KOPT-K1 (cell line): ENCODE measurements around the gene CCNQ.

Experiments
- H3K27ac ChIP-seq: fragments of 200-600 bp; sonication (generic); 2 replicates; pipeline ENCODE4 v1.5.1; 2016; ENCODE audit warnings: antibody characterized with exemption, mild to moderate bottlenecking, low read depth, low read length; ENCODE audit not compliant: poor library complexity, severe bottlenecking
- H3K36me3 ChIP-seq: fragments of 200-600 bp; sonication (generic); 2 replicates; pipeline ENCODE4 v1.5.1; 2017; ENCODE audit warnings: antibody characterized with exemption, mild to moderate bottlenecking, low read length, moderate library complexity; ENCODE audit not compliant: insufficient read depth
- H3K9me3 ChIP-seq: fragments of 200-600 bp; sonication (generic); 2 replicates; pipeline ENCODE4 v1.5.1; 2017; ENCODE audit warnings: antibody characterized with exemption, low read length, mild to moderate bottlenecking; ENCODE audit not compliant: insufficient read depth, poor library complexity, severe bottlenecking

Gene CCNQ

GRCh38 chrX:153599192-153600031, 473 bp upstream of the CCNQ start:
- Histone ChIP-seq H3K36me3 (peaks cover 25% of the 10 kb centered on the region; the same call in 1 of the 2 replicates), H3K27ac (peak overlapping the region; percentile 72), H3K9me3 (no peaks in the 10 kb centered on the region)

GRCh38 chrX:153596981-153597750, 1.8 kb downstream of the CCNQ start:
- no peak overlapping the region for H3K27ac ChIP-seq
- no peaks in the 10 kb centered on the region for H3K9me3 ChIP-seq
- H3K36me3 ChIP-seq: peaks cover 47% of the 10 kb centered on the region; the same call in 1 of the 2 replicates

GRCh38 chrX:153595859-153596857, 2.8 kb downstream of the CCNQ start:
- Histone ChIP-seq H3K9me3 (no peaks in the 10 kb centered on the region), H3K27ac (no peak overlapping the region), H3K36me3 (peaks cover 57% of the 10 kb centered on the region; the same call in 1 of the 2 replicates)

GRCh38 chrX:153595387-153595786, 3.6 kb downstream of the CCNQ start:
- Histone ChIP-seq H3K9me3 (no peaks in the 10 kb centered on the region), H3K36me3 (peaks cover 64% of the 10 kb centered on the region; the same call in 1 of the 2 replicates)

GRCh38 chrX:153593811-153594500, 5.0 kb downstream of the CCNQ start:
- H3K27ac ChIP-seq: no peak overlapping the region
- no peaks in the 10 kb centered on the region for H3K9me3 ChIP-seq
- peaks cover 78% of the 10 kb centered on the region; the same call in 1 of the 2 replicates for H3K36me3 ChIP-seq

More at GRCh38 chrX:153595387-153595786, 3.6 kb downstream of the CCNQ start:
- no peak overlapping the region for H3K27ac ChIP-seq

GRCh38 chrX:153592966-153593688, 5.8 kb downstream of the CCNQ start:
- H3K27ac ChIP-seq: no peak overlapping the region
- no peaks in the 10 kb centered on the region for H3K9me3 ChIP-seq
- peaks cover 87% of the 10 kb centered on the region; the same call in 1 of the 2 replicates for H3K36me3 ChIP-seq

GRCh38 chrX:153592091-153592833, 6.7 kb downstream of the CCNQ start:
- no peaks in the 10 kb centered on the region for H3K9me3 ChIP-seq
- H3K27ac ChIP-seq: no peak overlapping the region
- H3K36me3 ChIP-seq: peaks cover 95% of the 10 kb centered on the region; the same call in 1 of the 2 replicates

- no peaks in the 10 kb centered on the region for H3K9me3 ChIP-seq
- H3K27ac ChIP-seq: no peak overlapping the region
- peaks cover 94% of the 10 kb centered on the region; the same call in 1 of the 2 replicates for H3K36me3 ChIP-seq
Measured at GRCh38 chrX:153590961-153591956, 7.7 kb downstream of the CCNQ start.

GRCh38 chrX:153588782-153589446, 10.0 kb downstream of the CCNQ start:
- Histone ChIP-seq H3K9me3 (no peaks in the 10 kb centered on the region), H3K27ac (no peak overlapping the region), H3K36me3 (peaks cover 70% of the 10 kb centered on the region; the same call in 1 of the 2 replicates)

GRCh38 chrX:153588021-153588781, 10.7 kb downstream of the CCNQ start:
- Histone ChIP-seq H3K9me3 (no peaks in the 10 kb centered on the region), H3K27ac (no peak overlapping the region), H3K36me3 (peaks cover 63% of the 10 kb centered on the region; the same call in 1 of the 2 replicates)

GRCh38 chrX:153587342-153587741, 11.6 kb downstream of the CCNQ start:
- no peaks in the 10 kb centered on the region for H3K9me3 ChIP-seq
- H3K36me3 ChIP-seq: peaks cover 55% of the 10 kb centered on the region; the same call in 1 of the 2 replicates
- no peak overlapping the region for H3K27ac ChIP-seq
